ENCODE measurements around the gene WRAP73.

DNA sequence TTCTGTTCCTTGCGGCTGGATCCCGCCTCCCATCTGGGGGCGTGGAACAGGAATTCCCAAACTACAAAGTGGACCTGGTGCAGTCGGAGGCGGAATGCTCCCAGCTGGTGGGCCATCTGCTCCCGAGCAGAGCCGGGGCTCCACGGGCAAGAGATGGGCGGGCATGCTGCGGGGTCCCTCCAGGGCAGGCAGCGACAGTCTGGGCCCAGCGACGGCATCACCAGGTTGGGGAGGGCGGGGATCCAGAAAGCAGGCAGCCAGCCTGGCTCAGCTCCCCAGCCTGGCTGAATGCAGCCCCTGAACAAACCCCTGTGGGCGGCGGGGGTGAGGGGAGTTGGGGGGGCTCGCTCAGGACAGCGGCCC, 42.2 kb downstream of the WRAP73 start:
- TF ChIP-seq CTCF (IDR thresholded peaks at IDR 0.05; ENCODE audit: poor library complexity) (no peak), EZH2 (IDR thresholded peaks at IDR 0.05; ENCODE audit: borderline replicate concordance) (no peak), EZH2phosphoT487 (IDR thresholded peaks at IDR 0.05; ENCODE audit: low read depth, severe bottlenecking, unreplicated experiment) (no peak)
